ENCODE data around the gene SPATA12.

Gene SPATA12

GRCh38 chr3:57109437-57110199 lies 49.2 kb downstream of the SPATA12 start:
- Mint-ChIP-seq H3K27ac (peak overlapping the region; percentile 63 to 70 (median 68)), H3K4me1 (peaks cover 22% of the 10 kb centered on the region), H3K9me3 (no peaks in the 10 kb centered on the region), H3K4me3 (no peak overlapping the region), H3K36me3 (ENCODE audit: low read depth) (peaks cover 80% of the 10 kb centered on the region), H3K27me3 (ENCODE audit: low read depth) (peaks cover 10% of the 10 kb centered on the region)
- TF ChIP-seq CTCF (IDR thresholded peaks at IDR 0.05; ENCODE audit: unreplicated experiment in 3 of 3): no peak

- H3K9me3 Mint-ChIP-seq: no peaks in the 10 kb centered on the region
- peak overlapping the region; percentile 63 to 70 (median 68) for H3K27ac Mint-ChIP-seq
- H3K27me3 Mint-ChIP-seq (ENCODE audit: low read depth): peaks cover 10% of the 10 kb centered on the region
- peaks cover 81% of the 10 kb centered on the region for H3K36me3 Mint-ChIP-seq (ENCODE audit: low read depth)
- peaks cover 22% of the 10 kb centered on the region for H3K4me1 Mint-ChIP-seq
- TF ChIP-seq CTCF (IDR thresholded peaks at IDR 0.05; ENCODE audit: unreplicated experiment in 3 of 3): no peak
- H3K4me3 Mint-ChIP-seq: no peak overlapping the region
Measured at GRCh38 chr3:57110214-57110613, 49.8 kb downstream of the SPATA12 start.

- TF ChIP-seq CTCF (IDR thresholded peaks at IDR 0.05; ENCODE audit: unreplicated experiment in 3 of 3): no peak
- H3K27me3 Mint-ChIP-seq (ENCODE audit: low read depth): peaks cover 10% of the 10 kb centered on the region
Measured at GRCh38 chr3:57110798-57111197, 50.3 kb downstream of the SPATA12 start.

GRCh38 chr3:57112206-57112605 lies 51.7 kb downstream of the SPATA12 start:
- Mint-ChIP-seq H3K27me3 (ENCODE audit: low read depth) (peaks cover 10% of the 10 kb centered on the region), H3K9me3 (no peaks in the 10 kb centered on the region), H3K4me3 (no peak overlapping the region), H3K36me3 (ENCODE audit: low read depth) (peaks cover 76% of the 10 kb centered on the region), H3K27ac (peak overlapping the region in 2 of 3 experiments; percentile 16 to 67), H3K4me1 (peaks cover 22% of the 10 kb centered on the region)
- peak in 2 of 3 experiments; percentile 23 to 24 for TF ChIP-seq CTCF (IDR thresholded peaks at IDR 0.05; ENCODE audit: unreplicated experiment in 3 of 3)

More at GRCh38 chr3:57110798-57111197, 50.3 kb downstream of the SPATA12 start:
- Mint-ChIP-seq H3K36me3 (ENCODE audit: low read depth) (peaks cover 83% of the 10 kb centered on the region), H3K4me1 (peaks cover 22% of the 10 kb centered on the region), H3K9me3 (no peaks in the 10 kb centered on the region), H3K4me3 (peak overlapping the region in 1 of 3 experiments; percentile 38), H3K27ac (peak overlapping the region; percentile 63 to 76 (median 68))

- no peaks in the 10 kb centered on the region for H3K9me3 Mint-ChIP-seq
- TF ChIP-seq CTCF (IDR thresholded peaks at IDR 0.05; ENCODE audit: unreplicated experiment in 3 of 3): no peak
- H3K4me1 Mint-ChIP-seq: peaks cover 38% of the 10 kb centered on the region
- peaks cover 4% of the 10 kb centered on the region for H3K27me3 Mint-ChIP-seq (ENCODE audit: low read depth)
- peaks cover 57% of the 10 kb centered on the region for H3K36me3 Mint-ChIP-seq (ENCODE audit: low read depth)
- H3K27ac Mint-ChIP-seq: no peak overlapping the region
- H3K4me3 Mint-ChIP-seq: no peak overlapping the region
Measured at GRCh38 chr3:57116501-57116900, 56.0 kb downstream of the SPATA12 start.

GRCh38 chr3:57118254-57118653 lies 57.8 kb downstream of the SPATA12 start:
- TF ChIP-seq CTCF (IDR thresholded peaks at IDR 0.05; ENCODE audit: unreplicated experiment in 3 of 3): no peak
- Mint-ChIP-seq H3K4me1 (peaks cover 41% of the 10 kb centered on the region), H3K27ac (peak overlapping the region; percentile 71 to 72 (median 71)), H3K27me3 (ENCODE audit: low read depth) (no peaks in the 10 kb centered on the region), H3K4me3 (no peak overlapping the region), H3K9me3 (no peaks in the 10 kb centered on the region), H3K36me3 (ENCODE audit: low read depth) (peaks cover 48% of the 10 kb centered on the region)
